ENCODE data around the gene CEP43.

- TF ChIP-seq GATA2 (IDR thresholded peaks at IDR 0.05; ENCODE audit: low read depth, low read length) (no peak), GATA3 (IDR thresholded peaks at IDR 0.05; ENCODE audit: low read depth, low read length) (no peak)
These were observed 46.4 kb upstream of the CEP43 start for GRCh38 chr6:166952567-166953486.
